Small intestine (tissue), 16 donors: Measurements from ENCODE around the gene EXOC4. TPM values are rescaled to one million over a fixed set of nuclear protein-coding genes. Genes with fewer than 3 reads are reported as not detected.
A peak's percentile ranks its signal among the peaks of the same experiment; 100 is the strongest.
"Not testable (repeated sequence)": the region's sequence is repeated elsewhere in the genome, so short reads cannot be mapped to it uniquely, and the experiment has no call there.

Source experiments
- DNase-seq, 2 donors: peaks; one replicate each; pipeline versions ENCODE4 v3.0.0 to v3.0.0-alpha.2; 2013
- FAIRE-seq: peaks from 2 replicates; lab custom pipeline; 2012; peaks lifted over from hg19 to GRCh38; lab: Jason Lieb, UNC
- H3K27ac ChIP-seq, 3 donors: one replicate each; pipeline ENCODE4 v1.5.1; 2013; ENCODE audit warnings: low read length in 2 of 3, mild to moderate bottlenecking in 2 of 3, control low read depth in 1 of 3, inconsistent platforms in 1 of 3, low read depth in 1 of 3, moderate library complexity in 1 of 3
- H3K27me3 ChIP-seq, 3 donors: one replicate each; pipeline ENCODE4 v1.6.1; 2013; ENCODE audit warnings: low read length in 3 of 3, inconsistent platforms in 1 of 3; ENCODE audit not compliant: control insufficient read depth in 3 of 3, insufficient read depth in 3 of 3
- H3K36me3 ChIP-seq, 3 donors: one replicate each; pipeline ENCODE4 v1.6.1; 2013; ENCODE audit warnings: low read length in 3 of 3, inconsistent platforms in 1 of 3, low read depth in 1 of 3, mild to moderate bottlenecking in 1 of 3, moderate library complexity in 1 of 3; ENCODE audit not compliant: control insufficient read depth in 3 of 3, insufficient read depth in 2 of 3
- H3K4me1 ChIP-seq, 3 donors: one replicate each; pipeline ENCODE4 v1.6.1; 2013; ENCODE audit warnings: low read length in 2 of 3, inconsistent platforms in 1 of 3, low read depth in 1 of 3, mild to moderate bottlenecking in 1 of 3, moderate library complexity in 1 of 3; ENCODE audit not compliant: control insufficient read depth in 3 of 3, insufficient read depth in 2 of 3
- H3K4me3 ChIP-seq, 3 donors: one replicate each; pipeline ENCODE4 v1.5.1; 2013; ENCODE audit warnings: low read length in 3 of 3, control low read depth in 1 of 3, inconsistent platforms in 1 of 3, low read depth in 1 of 3, mild to moderate bottlenecking in 1 of 3, moderate library complexity in 1 of 3
- H3K9me3 ChIP-seq, 2 donors: one replicate each; pipeline ENCODE4 v1.6.1; 2013; ENCODE audit warnings: low read depth in 1 of 2, low read length in 1 of 2; ENCODE audit not compliant: control insufficient read depth in 2 of 2, insufficient read depth in 1 of 2
- WGBS, 3 donors: extraction: QIAGEN DNeasy Blood & Tissue Kit; methylation state at CpG; one replicate each; pipeline ENCODE4 v1.1.7; 2013; 5-methylcytosine and 5-hydroxymethylcytosine counted together
- long read RNA-seq, 10 donors: transcript quantifications; one replicate each; lab custom pipeline, GENCODE V29; 2026
- polyA plus RNA-seq, 4 donors: library from polyadenylated mRNA; stranded (reverse) in 3 of 4; unstranded in 1 of 4; fragments of 200-250 nt in 3 of 4; fragments of 120-200 nt in 1 of 4; gene quantifications; one replicate each; pipeline versions ENCODE4 v1.2.1 to v1.2.3, GENCODE V29; 2013
- donor health status: healthy with polysubstance abuse.
- donor health status: control.
- donor health status: control.
- donor health status: Bipolar disorder and iron deficiency.
- donor health status: healthy.

Gene EXOC4
- 10 to 100 TPM; 10.5 to 46.8 (median 18.8) TPM for polyA plus RNA-seq
- long read RNA-seq, donor 1, full-length matches to known transcripts = 11 of 27 reads
- long read RNA-seq, donor 1, partial matches to known transcripts = 16 of 27 reads
- long read RNA-seq, donor 1, other reads (novel, unspliced or antisense) = 0 of 27 reads
- long read RNA-seq, donor 2, full-length matches to known transcripts = 4 of 4 reads
- long read RNA-seq, donor 2, partial matches to known transcripts = 0 of 4 reads
- long read RNA-seq, donor 2, other reads (novel, unspliced or antisense) = 0 of 4 reads
- long read RNA-seq, donor 3 = 0 reads
- long read RNA-seq, donor 4 = 0 reads
- long read RNA-seq, donor 5 = 0 reads
- long read RNA-seq, donor 6, full-length matches to known transcripts = 5 of 5 reads
- long read RNA-seq, donor 6, partial matches to known transcripts = 0 of 5 reads
- long read RNA-seq, donor 6, other reads (novel, unspliced or antisense) = 0 of 5 reads
- long read RNA-seq, donor 7, full-length matches to known transcripts = 5 of 5 reads
- long read RNA-seq, donor 7, partial matches to known transcripts = 0 of 5 reads
- long read RNA-seq, donor 7, other reads (novel, unspliced or antisense) = 0 of 5 reads
- long read RNA-seq, donor 8 = 0 reads
- long read RNA-seq, donor 9, partial matches to known transcripts = 0 of 1 reads
- long read RNA-seq, donor 9, other reads (novel, unspliced or antisense) = 0 of 1 reads
- long read RNA-seq, donor 10, full-length matches to known transcripts = 4 of 4 reads
- long read RNA-seq, donor 10, partial matches to known transcripts = 0 of 4 reads
- long read RNA-seq, donor 10, other reads (novel, unspliced or antisense) = 0 of 4 reads

DNA sequence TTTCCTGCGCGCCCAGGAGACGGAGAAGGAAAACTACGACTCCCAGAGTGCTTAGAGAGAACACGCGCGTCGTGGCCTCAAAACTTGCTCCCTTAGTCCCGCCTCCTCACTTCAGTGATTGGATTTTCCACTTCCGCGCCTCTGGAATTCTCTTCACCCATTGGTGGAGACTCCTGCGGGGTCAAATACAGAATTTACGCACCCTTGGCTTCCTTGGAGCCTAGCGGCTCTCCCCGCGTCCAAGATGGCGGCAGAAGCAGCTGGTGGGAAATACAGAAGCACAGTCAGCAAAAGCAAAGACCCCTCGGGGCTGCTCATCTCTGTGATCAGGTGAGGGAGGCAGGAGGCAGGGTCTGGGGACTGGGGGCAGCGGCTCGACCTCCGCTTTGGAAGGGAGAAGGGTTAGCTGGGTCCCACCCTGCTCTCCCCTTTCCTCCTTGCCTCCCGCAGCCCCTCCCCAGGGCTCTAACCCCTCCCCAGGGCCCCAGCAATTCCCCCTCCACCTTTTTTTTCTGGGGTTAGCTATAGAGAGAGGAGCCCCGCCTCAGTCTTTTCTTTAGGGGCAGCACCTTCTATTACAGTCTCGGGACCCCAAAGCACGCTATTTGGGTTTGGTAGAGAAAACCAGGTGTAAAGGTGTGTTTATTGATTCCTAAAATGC is at the start of gene EXOC4:
TSS of gene EXOC4 (plus strand) at position 221 of the 661 bp plus-strand sequence.
- FAIRE-seq = peak; percentile 94
- H3K9me3 ChIP-seq = no peaks in the 10 kb centered on the region
- H3K4me3 ChIP-seq = peak within 1 kb of the TSS; percentile 65 to 99 (median 83)
- 0% methylated on average over 24 to 25 of the region's 25 CpGs for WGBS, 3 donors
- H3K27ac ChIP-seq = peak within 1 kb of the TSS in 2 of 3 donors; percentile 68 to 80
- peak; percentile 98 to 100 for DNase-seq
- H3K27me3 ChIP-seq = no peaks in the 10 kb centered on the region
- H3K36me3 ChIP-seq = peaks cover 0 to 2% (median 0%) of the 10 kb centered on the region in 3 donors
- H3K4me1 ChIP-seq = peaks cover 0 to 3% (median 0%) of the 10 kb centered on the region in 3 donors

DNA sequence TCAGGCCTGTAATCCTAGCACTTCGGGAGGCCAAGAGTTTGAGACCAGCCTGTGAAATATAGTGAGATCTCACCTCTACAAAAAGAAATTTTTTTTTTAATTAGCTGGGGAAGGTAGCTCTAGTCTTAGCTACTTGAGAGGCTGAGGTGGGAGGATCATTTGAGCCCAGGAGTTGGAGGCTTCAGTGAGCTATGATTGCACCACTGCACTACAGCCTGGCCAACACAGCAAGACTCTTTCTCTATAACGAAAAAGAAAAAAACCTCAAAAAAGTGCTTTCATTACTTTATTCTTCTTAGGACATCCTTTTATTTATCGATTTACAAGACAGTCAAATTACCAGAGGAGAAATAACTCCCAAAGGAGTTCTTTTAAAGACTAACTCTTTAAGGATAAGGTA is 49.4 kb upstream of the EXOC4 start:
- no peak for FAIRE-seq
- H3K27ac ChIP-seq = no peak overlapping the region
- 90 to 94% (median 93%) methylated on average over 3 of the region's 3 CpGs for WGBS, 3 donors
- H3K27me3 ChIP-seq = no peaks in the 10 kb centered on the region
- H3K9me3 ChIP-seq = peaks cover 0 to 2% of the 10 kb centered on the region in 2 donors
- H3K36me3 ChIP-seq = no peaks in the 10 kb centered on the region
- no peaks in the 10 kb centered on the region for H3K4me1 ChIP-seq
- DNase-seq = no peak
- H3K4me3 ChIP-seq = no peak overlapping the region

DNA sequence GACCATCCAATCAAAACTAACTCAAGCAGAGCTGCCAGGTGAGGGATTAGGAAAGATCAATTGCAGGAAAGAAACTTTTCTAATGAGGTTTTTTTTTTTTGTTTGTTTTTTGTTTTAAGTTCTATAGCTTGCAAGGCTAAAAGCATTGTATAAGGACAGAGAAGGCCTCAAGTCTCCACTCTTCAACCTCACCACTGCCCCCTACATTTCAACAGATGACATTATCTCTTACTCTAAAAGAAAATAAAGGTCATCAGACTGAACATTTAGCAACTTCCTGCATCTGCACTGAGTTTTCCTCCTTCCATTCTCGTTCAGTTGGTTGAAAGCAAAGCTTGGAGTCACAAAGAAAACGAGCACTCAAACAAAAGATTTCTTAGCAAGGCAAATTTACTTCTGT is 45.2 kb upstream of the EXOC4 start:
- H3K4me3 ChIP-seq = no peak overlapping the region
- H3K36me3 ChIP-seq = no peaks in the 10 kb centered on the region
- peaks cover 0 to 2% of the 10 kb centered on the region in 2 donors for H3K9me3 ChIP-seq
- WGBS, 3 donors = 51 to 62% (median 59%) methylated on average over 2 of the region's 2 CpGs
- H3K27ac ChIP-seq = no peak overlapping the region
- DNase-seq (peak in 1 of 2 donors; percentile 5), FAIRE-seq (no peak)
- no peaks in the 10 kb centered on the region for H3K27me3 ChIP-seq
- no peaks in the 10 kb centered on the region for H3K4me1 ChIP-seq

DNA sequence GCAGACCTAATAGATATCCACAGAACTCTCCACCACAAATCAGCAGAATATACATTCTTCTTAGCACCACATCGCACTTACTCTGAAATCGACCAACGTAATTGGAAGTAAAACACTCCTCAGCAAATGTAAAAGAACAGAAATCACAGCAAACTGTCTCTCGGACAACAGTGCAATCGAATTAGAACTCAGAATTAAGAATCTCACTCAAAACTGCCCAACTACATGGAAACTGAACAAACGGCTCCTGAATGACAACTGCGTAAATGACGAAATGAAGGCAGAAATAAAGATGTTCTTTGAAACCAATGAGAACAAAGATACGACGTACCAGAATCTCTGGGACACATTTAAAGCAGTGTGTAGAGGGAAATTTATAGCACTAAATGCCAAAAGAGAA is 42.1 kb upstream of the EXOC4 start:
- not testable (repeated sequence) for H3K27me3 ChIP-seq, H3K9me3 ChIP-seq, H3K27ac ChIP-seq, FAIRE-seq, H3K4me1 ChIP-seq, DNase-seq, H3K36me3 ChIP-seq, H3K4me3 ChIP-seq
- 87 to 92% (median 88%) methylated on average over 10 of the region's 10 CpGs for WGBS, 3 donors

DNA sequence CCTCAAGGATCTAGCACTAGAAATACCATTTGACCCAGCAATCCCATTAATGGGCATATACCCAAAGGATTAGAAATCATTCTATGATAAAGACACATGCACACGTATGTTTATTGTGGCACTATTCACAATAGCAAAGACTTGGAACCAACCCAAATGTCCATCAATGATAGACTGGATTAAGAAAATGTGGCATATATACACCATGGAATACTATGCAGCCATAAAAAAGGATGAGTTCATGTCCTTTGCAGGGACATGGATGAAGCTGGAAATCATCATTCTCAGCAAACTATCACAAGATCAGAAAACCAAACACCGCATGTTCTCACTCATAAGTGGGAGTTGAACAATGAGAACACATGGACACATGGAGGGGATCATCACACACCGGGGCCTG is 39.1 kb upstream of the EXOC4 start:
- not testable (repeated sequence) for H3K27ac ChIP-seq, H3K27me3 ChIP-seq, FAIRE-seq, DNase-seq, H3K9me3 ChIP-seq, H3K36me3 ChIP-seq, H3K4me1 ChIP-seq, H3K4me3 ChIP-seq
- WGBS, 3 donors = 91 to 96% (median 93%) methylated on average over 3 of the region's 3 CpGs

DNA sequence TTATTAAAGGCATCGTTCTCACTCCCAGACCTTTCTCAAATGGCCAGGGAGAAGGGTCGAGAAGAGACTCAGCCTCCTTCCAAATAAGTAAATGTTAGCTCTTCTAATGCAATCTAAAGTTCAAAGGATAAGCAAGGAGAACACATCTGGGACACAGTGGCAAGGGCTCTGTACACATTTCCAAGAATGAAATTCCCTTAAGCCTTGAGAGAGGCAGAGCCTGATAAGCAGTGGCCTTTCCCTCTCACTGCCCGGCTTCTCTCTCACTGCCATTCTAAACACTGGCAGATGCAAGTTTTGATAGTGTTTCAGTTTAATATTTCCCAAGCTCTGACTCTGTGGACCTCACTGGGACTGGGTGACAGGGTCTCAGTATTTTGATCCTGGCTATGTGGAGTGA is 35.1 kb upstream of the EXOC4 start:
- H3K36me3 ChIP-seq = no peaks in the 10 kb centered on the region
- no peak for DNase-seq
- no peaks in the 10 kb centered on the region for H3K9me3 ChIP-seq
- WGBS, 3 donors = 35 to 63% (median 43%) methylated on average over 3 of the region's 3 CpGs
- H3K27me3 ChIP-seq = peaks cover 0 to 2% (median 0%) of the 10 kb centered on the region in 3 donors
- no peak for FAIRE-seq
- H3K27ac ChIP-seq = no peak overlapping the region
- H3K4me1 ChIP-seq = no peaks in the 10 kb centered on the region
- H3K4me3 ChIP-seq = no peak overlapping the region

DNA sequence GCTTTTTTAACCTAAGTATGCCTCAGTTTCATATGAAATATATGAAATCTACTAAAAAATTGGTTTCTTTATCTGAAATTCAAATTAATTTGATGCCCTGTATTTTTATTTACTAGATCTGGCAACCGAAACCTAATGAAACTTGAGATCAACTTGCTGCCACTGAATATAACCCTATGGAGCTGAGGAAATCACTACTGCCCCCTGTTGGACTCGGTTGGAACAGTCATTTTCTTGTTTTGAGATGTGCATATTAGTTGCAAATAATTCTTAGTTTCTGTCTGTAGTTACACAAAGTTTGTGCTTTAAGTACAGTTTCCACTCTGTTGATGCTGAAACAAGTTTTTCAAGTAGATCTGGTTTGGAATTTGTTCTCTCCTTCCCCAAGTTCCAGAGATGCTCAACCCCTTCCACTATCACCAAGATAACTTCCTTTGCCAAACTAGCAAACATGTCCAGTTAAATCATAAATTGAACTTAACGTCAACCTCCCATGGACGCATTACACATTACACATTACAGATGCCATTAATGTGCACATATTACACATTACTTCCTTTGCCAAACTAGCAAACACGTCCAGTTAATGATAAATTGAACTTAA is 22.2 kb upstream of the EXOC4 start:
- Histone ChIP-seq H3K36me3 (no peaks in the 10 kb centered on the region), H3K4me1 (no peaks in the 10 kb centered on the region), H3K27ac (no peak overlapping the region), H3K27me3 (no peaks in the 10 kb centered on the region), H3K9me3 (no peaks in the 10 kb centered on the region), H3K4me3 (no peak overlapping the region)
- FAIRE-seq (no peak), DNase-seq (peak; percentile 57 to 62)
- 26 to 35% (median 31%) methylated on average over 5 of the region's 5 CpGs for WGBS, 3 donors

DNA sequence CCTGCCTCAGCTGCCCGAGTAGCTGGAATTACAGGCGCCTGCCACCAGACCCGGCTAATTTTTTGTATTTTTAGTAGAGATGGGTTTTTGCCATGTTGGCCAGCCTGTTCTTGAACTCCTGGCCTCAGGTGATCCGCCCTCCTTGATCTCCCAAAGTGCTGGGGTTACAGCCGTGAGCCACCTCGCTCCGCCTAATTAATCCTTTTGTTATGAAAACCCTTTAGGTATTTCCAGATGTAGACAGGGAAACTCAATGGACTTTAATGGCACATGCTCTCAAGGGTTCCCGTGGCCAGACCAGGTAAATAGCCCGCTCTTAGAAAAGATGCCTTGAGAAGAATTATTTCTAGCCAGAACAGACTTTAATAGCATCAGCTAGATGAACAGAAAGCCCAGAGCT is 19.7 kb upstream of the EXOC4 start:
- FAIRE-seq = no peak
- no peaks in the 10 kb centered on the region for H3K9me3 ChIP-seq
- H3K4me3 ChIP-seq = no peak overlapping the region
- DNase-seq = no peak
- H3K36me3 ChIP-seq = no peaks in the 10 kb centered on the region
- WGBS, 3 donors = 90 to 96% (median 93%) methylated on average over 9 of the region's 9 CpGs
- H3K27me3 ChIP-seq = no peaks in the 10 kb centered on the region
- no peaks in the 10 kb centered on the region for H3K4me1 ChIP-seq
- no peak overlapping the region for H3K27ac ChIP-seq
